HepG2 (cell line): ENCODE data around the gene HS3ST4. TPM values are rescaled to one million over a fixed set of nuclear protein-coding genes. Genes with fewer than 3 reads are reported as not detected.

Experiments used
- ATAC-seq: fragments of 200-7000 bp; cut with Tn5 transposase; 3 replicates; pipeline ENCODE4 v1.9.1; 2020; ENCODE audit warnings: mild to moderate bottlenecking, moderate library complexity
- BruUV-seq: library from RNA; stranded (reverse); fragments of 400-500 nt; replicated peaks from 2 replicates; lab custom pipeline; 2021; lab: Mats Ljungman, UMichigan
- CTCF ChIA-PET: fragments of 300-600 bp; formaldehyde crosslinking; extraction: SDS; loops from one replicate; lab custom pipeline; 2021; ENCODE audit warnings: low total read pairs, inconsistent platforms, low intra/inter-chr PET ratio; lab: Yijun Ruan, JAX
- POLR2A ChIA-PET: fragments of 350-600 bp; sonication (Branson Sonifier 250); formaldehyde crosslinking; loops from one replicate; lab custom pipeline; 2020; ENCODE audit warnings: antibody characterized with exemption, inconsistent platforms; lab: Yijun Ruan, JAX
- DNase-seq: peaks from one replicate; pipeline ENCODE4 v3.0.0-alpha.2; 2015; ENCODE audit warnings: low spot score
- FAIRE-seq: peaks from 3 replicates; lab custom pipeline; 2011; peaks lifted over from hg19 to GRCh38; lab: Jason Lieb, UNC
- H2AFZ ChIP-seq: one replicate; pipeline ENCODE4 v1.6.1; 2011; ENCODE audit warnings: low read length, inconsistent platforms
- H3K27ac ChIP-seq: fragments of 300-600 bp; 3 replicates; pipeline ENCODE4 v1.8.0; 2011; ENCODE audit warnings: mixed run types, mild to moderate bottlenecking, mixed read lengths, low read length, inconsistent platforms; ENCODE audit not compliant: insufficient read depth; ENCODE audit errors: extremely low read length
- H3K27me3 ChIP-seq, 2 experiments: fragments of 200-600 bp in 1 of 2; 2 replicates in 1 of 2; 3 replicates in 1 of 2; pipeline versions ENCODE4 v1.6.0 to v1.8.0; 2011; ENCODE audit warnings: low read length in 2 of 2, mild to moderate bottlenecking in 2 of 2, moderate library complexity in 2 of 2, inconsistent platforms in 1 of 2; ENCODE audit not compliant: insufficient read depth in 2 of 2, control insufficient read depth in 1 of 2
- H3K36me3 ChIP-seq, 2 experiments: fragments of 200-600 bp in 1 of 2; replicated peaks in 1 of 2; 2 replicates in 1 of 2; 3 replicates in 1 of 2; pipeline versions ENCODE4 v1.5.1 to v1.8.0; 2011; ENCODE audit warnings: low read length in 2 of 2, inconsistent platforms in 1 of 2; ENCODE audit not compliant: insufficient read depth in 2 of 2, control insufficient read depth in 1 of 2
- H3K4me1 ChIP-seq: 2 replicates; pipeline ENCODE4 v1.5.1; 2012; ENCODE audit warnings: low read length, inconsistent platforms; ENCODE audit not compliant: insufficient read depth
- H3K4me2 ChIP-seq: 2 replicates; pipeline ENCODE4 v1.6.0; 2011; ENCODE audit warnings: low read depth, low read length, inconsistent platforms
- H3K4me3 ChIP-seq, 3 experiments: fragments of 200-600 bp in 1 of 3; sonication (generic), shearing (Covaris generic) in 1 of 3; replicated peaks in 1 of 3; 2 replicates each; pipeline ENCODE4 v1.5.1; 2011 to 2016; ENCODE audit warnings: low read length in 3 of 3, inconsistent platforms in 2 of 3, low read depth in 2 of 3, mild to moderate bottlenecking in 2 of 3, control low read depth in 1 of 3, mixed read lengths in 1 of 3; ENCODE audit not compliant: insufficient read depth in 1 of 3
- H3K79me2 ChIP-seq: one replicate; pipeline ENCODE4 v1.6.1; 2011; ENCODE audit warnings: low read length, inconsistent platforms; ENCODE audit not compliant: insufficient read depth
- H3K9ac ChIP-seq: 2 replicates; pipeline ENCODE4 v1.6.0; 2011; ENCODE audit warnings: mild to moderate bottlenecking, low read depth, low read length, inconsistent platforms; ENCODE audit not compliant: insufficient read depth
- H3K9me3 ChIP-seq: 2 replicates; pipeline ENCODE4 v1.5.1; 2012; ENCODE audit warnings: mild to moderate bottlenecking, low read length
- H4K20me1 ChIP-seq: 2 replicates; pipeline ENCODE4 v1.6.0; 2011; ENCODE audit warnings: inconsistent platforms, mild to moderate bottlenecking, low read length, moderate library complexity; ENCODE audit not compliant: insufficient read depth
- ADNP ChIP-seq: sonication (generic); formaldehyde crosslinking; IDR thresholded peaks from 2 replicates; pipeline ENCODE4 v1.4.0; 2020; ENCODE audit warnings: missing genetic modification reagents
- AHR ChIP-seq: IDR thresholded peaks from 2 replicates; pipeline ENCODE4 v1.6.1; 2018; ENCODE audit warnings: missing genetic modification reagents, missing compliant biosample characterization
- ASH2L ChIP-seq: fragments of 300-600, 200-600 bp; sonication (generic); IDR thresholded peaks from 2 replicates; pipeline ENCODE4 v1.7.0; 2017; ENCODE audit warnings: low read depth, mild to moderate bottlenecking, moderate library complexity, mixed read lengths, low read length; ENCODE audit not compliant: insufficient read length
- CBX2 ChIP-seq, 2 experiments: fragments of 200-600 bp in 1 of 2; sonication (generic); formaldehyde crosslinking in 1 of 2; IDR thresholded peaks; 2 replicates each; pipeline versions ENCODE4 v1.7.0 to v1.8.1; 2018 to 2022; ENCODE audit warnings: low read depth in 2 of 2, low read length in 1 of 2, mild to moderate bottlenecking in 1 of 2, missing genetic modification reagents in 1 of 2
- IKZF4 ChIP-seq: sonication (generic); formaldehyde crosslinking; IDR thresholded peaks from 2 replicates; pipeline ENCODE4 v1.5.1; 2020; ENCODE audit warnings: borderline replicate concordance, mild to moderate bottlenecking, low read depth, missing genetic modification reagents; ENCODE audit errors: not compliant biosample characterization
- MEIS1 ChIP-seq: sonication (generic); formaldehyde crosslinking; IDR thresholded peaks from 2 replicates; pipeline ENCODE4 v1.9.0; 2021; ENCODE audit warnings: mild to moderate bottlenecking, missing genetic modification reagents, moderate library complexity, borderline replicate concordance
- ZNF703 ChIP-seq: sonication (generic); formaldehyde crosslinking; IDR thresholded peaks from 2 replicates; pipeline ENCODE4 v1.5.1; 2020; ENCODE audit warnings: missing genetic modification reagents, mild to moderate bottlenecking, moderate library complexity, borderline replicate concordance
- ZNF704 ChIP-seq: sonication (generic); formaldehyde crosslinking; IDR thresholded peaks from 2 replicates; pipeline ENCODE4 v1.8.1; 2023; ENCODE audit warnings: mild to moderate bottlenecking, inconsistent platforms, moderate library complexity, missing genetic modification reagents, borderline replicate concordance
- ZNF777 ChIP-seq: sonication (generic); formaldehyde crosslinking; IDR thresholded peaks from 2 replicates; pipeline ENCODE4 v1.4.0; 2020; ENCODE audit warnings: missing genetic modification reagents
- WGBS: methylation state at CpG from one replicate; pipeline ENCODE4 v1.1.6; 2017; ENCODE audit warnings: low lambda C conversion rate; 5-methylcytosine and 5-hydroxymethylcytosine counted together
- in situ Hi-C: cut with HindIII; loops from 2 replicates; pipeline ENCODE4 v1.10.0; 2017; ENCODE audit warnings: low pct_unique_long_range_greater_than_20kb; ENCODE audit not compliant: extremely low pct_ligation_motif_present
- intact Hi-C: fragments of 100-400 bp; cut with micrococcal nuclease; formaldehyde crosslinking; loops from one replicate; pipeline ENCODE4 v1.10.0; 2022; ENCODE audit not compliant: unreplicated experiment
- polyA plus RNA-seq, 8 experiments: library from polyadenylated mRNA; depleted of rRNA in 3 of 8; stranded (reverse) in 7 of 8; unstranded in 1 of 8; fragments of >200 nt; fragmentation: Illumina TruSeq in 4 of 8; extraction: Trizol in 4 of 8; gene quantifications; 2 replicates each; pipeline versions ENCODE4 v1.2.1 to v1.2.3, GENCODE V29; 2011 to 2016; ENCODE audit warnings: low read depth in 4 of 8, missing spikeins in 1 of 8, mixed read lengths in 1 of 8; ENCODE audit not compliant: insufficient read depth in 1 of 8
- total RNA-seq, 5 experiments: library from RNA; depleted of rRNA; stranded (reverse); fragments of >200 nt; fragmentation: Illumina TruSeq; extraction: Trizol; gene quantifications; 2 replicates each; pipeline ENCODE4 v1.2.3, GENCODE V29; 2016; ENCODE audit warnings: low read depth in 1 of 5
- TF ChIP-seq, protein P1 (sequence below): sonication (generic); formaldehyde crosslinking; IDR thresholded peaks from 2 replicates; pipeline ENCODE4 v1.5.0; 2020; ENCODE audit warnings: missing genetic modification reagents

Gene HS3ST4
- total and polyA plus RNA-seq, 2 of the 13 experiments (the other 11 are each of a cell fraction or from before 2014, with no cell fraction given), result not detected

DNA sequence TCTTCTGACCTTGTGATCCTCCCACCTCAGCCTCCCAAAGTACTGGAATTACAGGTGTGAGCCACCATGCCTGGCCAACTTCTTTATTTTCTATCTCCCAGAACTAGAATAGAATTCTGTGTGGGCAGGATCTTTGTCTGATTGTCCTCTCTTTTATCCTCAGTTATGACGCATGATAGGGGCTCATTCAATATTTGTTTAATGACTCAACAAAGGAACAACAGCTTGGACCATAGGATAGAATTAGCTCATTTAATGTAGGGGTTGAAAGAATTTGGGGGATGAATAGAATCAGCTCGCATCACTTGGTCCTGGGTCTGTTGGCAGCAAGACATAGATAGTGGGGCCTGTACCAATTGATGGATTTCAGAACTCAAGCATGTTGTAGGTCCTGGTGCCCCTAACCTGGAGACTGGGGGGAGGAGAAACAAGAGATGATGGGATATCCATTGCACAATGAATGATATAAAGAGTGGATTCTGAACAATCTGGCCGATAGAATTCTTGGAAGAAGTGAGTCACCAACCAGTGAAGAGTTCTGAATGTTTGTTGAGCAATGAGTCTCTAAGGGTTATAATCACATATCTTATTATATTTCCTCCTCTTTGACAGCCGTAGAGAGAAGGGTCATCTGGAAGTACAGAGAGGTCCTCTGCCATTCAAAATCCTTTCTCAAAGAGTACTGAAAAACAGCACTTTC, 250.2 kb downstream of the HS3ST4 start (continued):
- TF ChIP-seq CBX2 (IDR thresholded peaks at IDR 0.05; ENCODE audit: low read depth, low read length) (no peak), CBX2 (CRISPR knock-in tag; IDR thresholded peaks at IDR 0.05; ENCODE audit: low read depth) (no peak), ZNF703 (CRISPR knock-in tag) (no peak), ZNF777 (CRISPR knock-in tag) (no peak)
- TF ChIP-seq, protein P1, sequence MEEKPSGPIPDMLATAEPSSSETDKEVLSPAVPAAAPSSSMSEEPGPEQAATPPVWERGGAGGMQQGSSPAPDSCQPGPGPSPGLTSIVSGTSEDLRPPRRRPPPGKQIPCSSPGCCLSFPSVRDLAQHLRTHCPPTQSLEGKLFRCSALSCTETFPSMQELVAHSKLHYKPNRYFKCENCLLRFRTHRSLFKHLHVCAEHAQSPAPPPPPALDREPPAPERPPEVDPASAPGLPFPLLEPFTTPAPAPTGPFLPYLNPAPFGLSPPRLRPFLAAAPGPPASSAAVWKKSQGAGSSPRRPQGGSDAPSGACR (CRISPR knock-in tag), result no peak

DNA sequence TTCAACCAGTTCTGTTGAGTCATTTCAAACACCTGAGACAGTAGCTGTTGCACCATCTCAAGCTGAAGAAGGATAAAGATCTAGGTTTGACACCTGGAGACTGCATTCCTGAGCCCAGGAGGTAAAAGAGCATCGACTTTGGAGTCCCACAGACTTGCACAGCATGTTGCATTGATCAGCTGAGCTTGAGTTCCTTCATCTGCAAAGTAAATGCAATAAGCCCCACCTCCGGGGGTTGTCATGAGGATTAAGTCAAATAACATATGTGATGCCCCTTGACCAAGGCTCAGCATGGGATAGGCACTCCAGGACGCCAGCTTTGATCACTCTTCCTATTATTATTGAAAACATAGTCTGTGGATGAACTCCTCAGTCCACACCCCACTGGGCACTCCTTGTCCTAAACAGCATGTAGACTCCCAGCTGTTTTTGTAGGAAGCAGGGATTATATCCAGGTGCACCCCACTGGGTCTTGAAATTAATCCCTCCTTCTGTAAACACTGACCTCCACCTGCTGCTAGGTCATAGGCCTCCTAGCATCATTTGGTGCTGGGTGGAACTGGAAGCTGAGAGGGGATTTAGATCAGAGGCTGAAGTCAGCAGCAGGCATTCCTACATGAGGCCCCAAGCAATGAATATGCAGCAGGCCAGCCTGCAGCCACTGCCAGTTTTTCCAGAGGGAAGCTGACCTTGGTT, 259.0 kb downstream of the HS3ST4 start:
- H3K36me3 ChIP-seq, result no peaks in the 10 kb centered on the region
- no peak overlapping the region for H3K27ac ChIP-seq
- ChIA-PET CTCF (no interaction called here), POLR2A (no interaction called here)
- no peaks in the 10 kb centered on the region for H4K20me1 ChIP-seq
- BruUV-seq, result no TSS peak
- intact Hi-C loops (no loop called here), in situ Hi-C loops (no loop called here)
- H2AFZ ChIP-seq, result no peak overlapping the region
- no peak overlapping the region for H3K4me2 ChIP-seq
- ATAC-seq, result no peak
- H3K4me1 ChIP-seq, result no peaks in the 10 kb centered on the region
- no peak for TF ChIP-seq MEIS1 (CRISPR knock-in tag)
- no peak for TF ChIP-seq ADNP (CRISPR knock-in tag)
- TF ChIP-seq AHR (CRISPR knock-in tag), result no peak
- no peak for TF ChIP-seq ZNF704 (CRISPR knock-in tag)
- no peak for TF ChIP-seq IKZF4
- TF ChIP-seq ASH2L, result no peak
- no peaks in the 10 kb centered on the region for H3K27me3 ChIP-seq
- H3K9ac ChIP-seq, result no peak overlapping the region
- 0% methylated on average over 3 of the region's 3 CpGs for WGBS
- H3K4me3 ChIP-seq, result no peak overlapping the region
- DNase-seq, result no peak
- peaks cover 21% of the 10 kb centered on the region for H3K9me3 ChIP-seq
- H3K79me2 ChIP-seq, result no peaks in the 10 kb centered on the region
- no peak for FAIRE-seq
